Left ventricle myocardium inferior (tissue), 1 donor: Measurements from ENCODE around the gene TRDN. TPM values are rescaled to one million over a fixed set of nuclear protein-coding genes. Genes with fewer than 3 reads are reported as not detected.

Experiments used
- DNase-seq: peaks from one replicate; pipeline ENCODE4 v3.0.0-alpha.2; 2020
- H3K27ac ChIP-seq: fragments of 200-600 bp; replicated peaks from 2 replicates; pipeline ENCODE4 v1.8.0; 2021
- H3K27me3 ChIP-seq: fragments of 200-600 bp; 2 replicates; pipeline ENCODE4 v1.8.0; 2021; ENCODE audit warnings: low read depth
- H3K36me3 ChIP-seq: fragments of 200-600 bp; 2 replicates; pipeline ENCODE4 v1.8.0; 2021
- H3K4me1 ChIP-seq: fragments of 200-600 bp; 2 replicates; pipeline ENCODE4 v1.8.0; 2021
- H3K4me3 ChIP-seq: fragments of 200-600 bp; 2 replicates; pipeline ENCODE4 v1.8.0; 2021; ENCODE audit warnings: mild to moderate bottlenecking, moderate library complexity
- H3K9me3 ChIP-seq: fragments of 200-600 bp; replicated peaks from 2 replicates; pipeline ENCODE4 v1.8.0; 2021
- intact Hi-C: fragments of 100-400 bp; cut with micrococcal nuclease; formaldehyde crosslinking; loops from one replicate; pipeline ENCODE4 v1.11.0; 2022
- total RNA-seq: library from RNA; stranded (reverse); fragmentation: NEBNext Ultra II Directional; extraction: Animal tissue kit (Norgen Biotek cat#: 25700); gene quantifications from one replicate; pipeline ENCODE4 v1.2.1, GENCODE V29; 2021
- TF ChIP-seq, protein P1 (sequence below): fragments of 200-600 bp; IDR thresholded peaks from 2 replicates; pipeline ENCODE4 v1.8.0; 2021; ENCODE audit warnings: antibody characterized with exemption, mild to moderate bottlenecking, borderline replicate concordance
- donor health status: DM: no; HTN: yes; CAD: no; lungs with severe emphysema.

TRDN gene
- total RNA-seq, 1 donor from 2014 or later, result 453 TPM

DNA sequence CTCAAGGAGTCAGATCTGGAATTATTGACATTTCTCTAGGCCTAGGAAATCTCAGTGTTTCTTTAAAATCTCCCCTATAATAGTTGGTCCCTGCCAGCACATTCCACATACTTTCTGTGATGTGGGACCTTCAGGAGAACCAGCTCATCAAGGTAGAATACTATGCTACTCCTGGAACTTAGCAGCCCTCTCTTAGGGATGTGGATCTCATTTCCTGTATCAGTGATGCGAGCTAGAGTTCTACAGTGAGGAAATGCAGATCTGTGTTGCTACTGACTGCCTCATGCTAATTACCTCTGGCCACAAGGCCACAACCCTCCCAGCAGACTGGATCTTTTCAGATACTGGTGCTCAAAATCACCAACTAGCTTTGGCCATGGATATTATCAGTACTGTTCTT, 446.9 kb downstream of the TRDN start:
- intact Hi-C loops, result no loop called here
- Histone ChIP-seq H3K4me3 (no peak overlapping the region), H3K27me3 (no peaks in the 10 kb centered on the region), H3K9me3 (peaks cover 18% of the 10 kb centered on the region), H3K36me3 (no peaks in the 10 kb centered on the region), H3K27ac (no peak overlapping the region), H3K4me1 (no peaks in the 10 kb centered on the region)
- no peak for DNase-seq
- TF ChIP-seq, protein P1, sequence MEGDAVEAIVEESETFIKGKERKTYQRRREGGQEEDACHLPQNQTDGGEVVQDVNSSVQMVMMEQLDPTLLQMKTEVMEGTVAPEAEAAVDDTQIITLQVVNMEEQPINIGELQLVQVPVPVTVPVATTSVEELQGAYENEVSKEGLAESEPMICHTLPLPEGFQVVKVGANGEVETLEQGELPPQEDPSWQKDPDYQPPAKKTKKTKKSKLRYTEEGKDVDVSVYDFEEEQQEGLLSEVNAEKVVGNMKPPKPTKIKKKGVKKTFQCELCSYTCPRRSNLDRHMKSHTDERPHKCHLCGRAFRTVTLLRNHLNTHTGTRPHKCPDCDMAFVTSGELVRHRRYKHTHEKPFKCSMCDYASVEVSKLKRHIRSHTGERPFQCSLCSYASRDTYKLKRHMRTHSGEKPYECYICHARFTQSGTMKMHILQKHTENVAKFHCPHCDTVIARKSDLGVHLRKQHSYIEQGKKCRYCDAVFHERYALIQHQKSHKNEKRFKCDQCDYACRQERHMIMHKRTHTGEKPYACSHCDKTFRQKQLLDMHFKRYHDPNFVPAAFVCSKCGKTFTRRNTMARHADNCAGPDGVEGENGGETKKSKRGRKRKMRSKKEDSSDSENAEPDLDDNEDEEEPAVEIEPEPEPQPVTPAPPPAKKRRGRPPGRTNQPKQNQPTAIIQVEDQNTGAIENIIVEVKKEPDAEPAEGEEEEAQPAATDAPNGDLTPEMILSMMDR, result no peak

DNA sequence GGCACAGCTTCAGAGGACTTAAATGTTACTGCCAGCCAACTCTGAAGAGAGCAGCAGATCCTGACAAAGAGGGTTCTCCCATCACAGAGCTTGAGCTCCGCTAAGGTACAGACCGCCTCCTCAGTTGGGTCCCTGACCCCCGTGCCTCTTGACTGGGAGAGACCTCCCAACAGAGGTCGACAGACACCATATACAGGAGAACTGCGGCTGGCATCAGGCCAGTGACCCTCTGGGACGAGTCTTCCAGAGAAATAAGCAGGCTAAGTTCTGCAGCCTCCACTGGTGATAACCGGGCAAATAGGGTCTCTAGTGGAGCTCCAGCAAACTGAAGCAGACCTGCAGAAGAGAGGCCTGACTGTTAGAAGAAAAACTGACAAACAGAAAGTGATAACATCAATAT, 453.8 kb downstream of the TRDN start:
- H3K4me1 ChIP-seq, result no peaks in the 10 kb centered on the region
- no peak overlapping the region for H3K27ac ChIP-seq
- peaks cover 25% of the 10 kb centered on the region for H3K9me3 ChIP-seq
- TF ChIP-seq, protein P1, result no peak
- no peak for DNase-seq
- intact Hi-C loops, result no loop called here
- no peaks in the 10 kb centered on the region for H3K36me3 ChIP-seq
- no peak overlapping the region for H3K4me3 ChIP-seq
- H3K27me3 ChIP-seq, result no peaks in the 10 kb centered on the region

- TF ChIP-seq, protein P1, result no peak
- no peak for DNase-seq
- no peaks in the 10 kb centered on the region for H3K27me3 ChIP-seq
- intact Hi-C loops, result no loop called here
- no peak overlapping the region for H3K27ac ChIP-seq
- H3K36me3 ChIP-seq, result no peaks in the 10 kb centered on the region
- H3K4me1 ChIP-seq, result no peaks in the 10 kb centered on the region
- H3K9me3 ChIP-seq, result no peaks in the 10 kb centered on the region
- H3K4me3 ChIP-seq, result no peak overlapping the region
These were observed 460.0 kb downstream of the TRDN start for GRCh38 chr6:123176706-123177105.

GRCh38 chr6:123171341-123172115, 465.2 kb downstream of the TRDN start:
- intact Hi-C loops, result no loop called here
- TF ChIP-seq, protein P1, result no peak
- H3K27me3 ChIP-seq, result no peaks in the 10 kb centered on the region
- no peak for DNase-seq
- no peak overlapping the region for H3K4me3 ChIP-seq
- no peaks in the 10 kb centered on the region for H3K9me3 ChIP-seq
- no peaks in the 10 kb centered on the region for H3K36me3 ChIP-seq
- H3K27ac ChIP-seq, result no peak overlapping the region
- no peaks in the 10 kb centered on the region for H3K4me1 ChIP-seq

DNA sequence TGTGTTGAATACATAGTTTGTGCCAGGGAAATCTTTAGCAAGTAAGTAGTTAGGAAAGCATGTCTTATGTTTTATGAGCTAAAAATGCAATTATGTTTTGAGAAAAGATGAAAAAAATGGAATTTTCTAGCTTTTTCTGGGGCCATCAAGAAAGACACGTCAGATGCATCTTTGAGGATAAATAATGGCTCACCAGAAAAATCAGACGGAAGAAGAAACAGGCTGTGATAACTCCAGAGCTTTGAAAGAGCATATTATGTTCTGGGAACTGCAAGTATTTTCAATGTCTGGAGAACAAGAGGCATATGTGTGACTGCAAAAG, 467.0 kb downstream of the TRDN start:
- TF ChIP-seq, protein P1, result no peak
- H3K27ac ChIP-seq, result no peak overlapping the region
- intact Hi-C loops, result no loop called here
- DNase-seq, result no peak
- peaks cover 1% of the 10 kb centered on the region for H3K9me3 ChIP-seq
- no peaks in the 10 kb centered on the region for H3K27me3 ChIP-seq
- H3K4me1 ChIP-seq, result no peaks in the 10 kb centered on the region
- no peak overlapping the region for H3K4me3 ChIP-seq
- no peaks in the 10 kb centered on the region for H3K36me3 ChIP-seq
